SIG-M5 treated with dmso at 0.1 percent for 504 hours (cell line): ENCODE measurements around the gene FAM151B.
A peak's percentile ranks its signal among the peaks of the same experiment; 100 is the strongest.
"Not testable (repeated sequence)": the region's sequence is repeated elsewhere in the genome, so short reads cannot be mapped to it uniquely, and the experiment has no call there.

Source experiments
- DNase-seq: peaks from one replicate; lab custom pipeline; 2025; ENCODE audit not compliant: unreplicated experiment; lab: John Stamatoyannopoulos, UW

FAM151B gene, protein sequence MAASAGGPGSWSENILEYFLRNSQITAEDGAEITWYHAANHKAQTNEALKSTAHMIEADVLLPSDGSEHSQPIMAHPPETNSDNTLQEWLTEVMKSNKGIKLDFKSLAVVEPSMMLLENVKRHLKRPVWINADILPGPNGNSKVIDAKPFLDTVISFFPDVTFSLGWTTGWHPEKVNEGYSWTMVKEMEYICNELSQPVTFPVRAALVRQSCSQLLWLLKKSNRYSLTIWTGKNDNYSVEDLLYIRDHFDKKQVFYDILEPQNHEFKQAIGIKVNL

DNA sequence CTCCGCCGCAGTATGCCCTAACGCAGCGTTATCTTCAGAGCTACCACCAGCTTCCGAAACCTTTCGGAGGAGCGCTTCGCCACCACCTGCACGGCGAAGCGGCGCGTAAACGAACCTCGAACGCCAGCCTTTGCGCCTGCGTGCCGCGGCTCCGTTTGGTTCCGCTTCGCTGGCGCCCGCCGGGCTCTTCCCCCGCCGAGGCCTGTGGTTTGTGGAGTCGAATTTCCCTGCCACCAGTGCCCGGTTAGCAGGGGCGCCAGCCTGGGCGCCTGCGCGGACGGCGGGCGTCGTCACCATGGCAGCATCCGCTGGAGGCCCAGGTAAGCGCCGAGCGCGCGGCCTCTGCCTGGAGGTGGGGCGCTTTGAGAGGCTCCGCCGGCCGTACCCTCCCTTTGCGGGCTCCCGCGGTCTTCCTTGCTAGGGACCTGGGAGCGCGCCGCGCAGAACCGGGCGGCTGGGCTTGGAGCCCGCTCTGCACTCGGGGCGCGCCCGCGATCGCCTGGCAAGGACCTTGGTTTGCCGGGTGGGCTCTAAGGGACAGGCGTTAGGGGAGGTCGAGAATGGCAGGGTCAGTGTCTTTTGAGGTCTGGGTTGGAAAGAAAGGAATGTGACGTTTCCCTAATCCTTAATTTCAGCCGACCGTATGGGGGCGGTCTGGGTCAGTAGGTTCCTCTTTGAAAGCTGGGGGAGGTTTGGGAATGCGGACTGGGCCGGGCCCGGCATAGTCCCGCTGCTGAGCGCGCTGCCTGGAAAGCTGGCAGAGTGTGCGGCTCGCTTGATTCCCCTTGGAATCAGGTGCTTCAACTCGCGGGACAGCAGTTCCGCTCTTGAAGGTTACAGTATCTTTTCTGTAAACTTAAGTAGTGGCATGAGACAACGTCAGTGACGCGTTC, at the start of gene FAM151B:
Gene FAM151B (plus strand): TSS at position 272 of the 893 bp plus-strand sequence. CDS start 24 bp downstream, at position 296.
- peak; percentile 90 for DNase-seq

DNA sequence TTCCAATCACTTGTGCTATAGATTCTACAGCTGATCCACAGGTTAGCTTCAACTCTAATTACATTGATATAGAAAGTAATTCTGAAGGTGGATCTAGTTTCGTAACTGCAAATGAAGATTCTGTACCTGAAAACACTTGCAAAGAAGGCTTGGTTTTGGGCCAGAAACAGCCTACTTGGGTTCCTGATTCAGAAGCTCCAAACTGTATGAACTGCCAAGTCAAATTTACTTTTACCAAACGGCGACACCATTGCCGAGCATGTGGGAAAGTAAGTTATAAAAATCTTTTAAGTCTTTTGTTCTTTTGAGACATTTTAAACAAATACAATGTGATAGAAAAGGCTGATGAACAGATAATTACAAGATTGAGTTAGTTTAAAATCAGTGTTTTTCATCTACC, 49.2 kb upstream of the FAM151B start:
- DNase-seq: no peak

DNA sequence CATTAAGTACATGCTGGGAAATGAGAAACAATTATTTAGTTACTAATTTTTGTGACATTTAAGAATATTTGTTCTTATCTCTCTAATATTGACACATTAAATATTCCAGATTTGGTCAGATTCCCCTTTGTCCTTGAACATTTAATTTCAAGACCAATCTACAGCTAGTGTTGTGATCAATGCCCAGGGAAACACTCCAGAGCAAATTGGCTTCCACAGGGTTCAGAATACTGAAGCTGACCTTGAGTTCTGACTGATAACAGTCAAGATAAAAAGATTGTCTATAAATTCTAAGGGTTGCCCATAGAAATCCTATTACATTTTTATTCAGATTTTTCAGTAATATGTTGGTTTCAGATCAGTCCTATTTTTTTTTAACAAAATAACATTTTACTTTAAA, 48.7 kb upstream of the FAM151B start:
- no peak for DNase-seq

GRCh38 chr5:80442742-80443141, 45.2 kb upstream of the FAM151B start:
- no peak for DNase-seq

- DNase-seq: no peak
Observed at GRCh38 chr5:80453366-80453765, 34.5 kb upstream of the FAM151B start.

- DNase-seq: no peak
Observed at GRCh38 chr5:80463269-80463668, 24.6 kb upstream of the FAM151B start.

- peak; percentile 76 for DNase-seq
Observed at GRCh38 chr5:80466669-80467485, 21.0 kb upstream of the FAM151B start.

DNA sequence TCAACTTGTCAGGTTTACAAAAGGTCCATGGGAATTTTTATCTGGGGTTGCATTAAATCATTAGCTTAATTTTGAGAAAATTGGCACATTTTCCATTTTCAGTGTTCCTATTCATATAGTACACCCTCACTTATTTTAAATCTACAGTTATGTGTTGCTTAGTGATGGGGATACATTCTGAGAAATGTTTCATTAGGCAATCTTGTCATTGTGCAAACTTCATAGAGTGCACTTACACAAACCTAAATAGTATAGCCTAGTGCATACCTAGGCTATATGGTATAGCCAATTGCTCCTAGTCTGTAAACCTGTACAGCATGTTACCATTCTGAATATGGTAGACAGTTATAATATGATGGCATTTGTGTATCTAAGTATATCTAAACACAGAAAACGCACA, 19.8 kb upstream of the FAM151B start:
- no peak for DNase-seq

GRCh38 chr5:80470631-80471030, 17.3 kb upstream of the FAM151B start:
- not testable (repeated sequence) for DNase-seq

- DNase-seq: no peak
Observed at GRCh38 chr5:80474929-80475328, 13.0 kb upstream of the FAM151B start.

DNA sequence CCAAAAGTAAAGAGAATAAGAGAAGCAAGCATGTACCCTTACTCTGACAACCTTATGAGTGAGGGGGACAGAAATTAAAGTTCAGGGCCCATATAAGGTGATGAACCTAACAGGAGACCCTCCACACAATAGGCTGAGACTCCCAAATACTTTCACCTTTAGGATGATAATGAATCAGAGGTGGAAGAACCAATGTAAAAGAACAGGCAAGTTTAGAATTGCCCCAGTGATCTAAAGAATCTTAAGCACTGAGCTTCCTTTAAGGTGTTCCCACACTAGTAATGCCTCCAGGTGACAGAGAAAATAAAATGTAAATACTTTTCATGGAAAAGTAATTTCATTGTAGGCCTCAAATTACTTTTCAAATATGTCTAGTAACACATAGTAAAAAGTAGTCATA, 8.2 kb upstream of the FAM151B start:
- DNase-seq: no peak

- no peak for DNase-seq
Observed at GRCh38 chr5:80480354-80480753, 7.5 kb upstream of the FAM151B start.

- peak; percentile 62 for DNase-seq
Observed at GRCh38 chr5:80481019-80481893, 6.6 kb upstream of the FAM151B start.

GRCh38 chr5:80482578-80482977, 5.3 kb upstream of the FAM151B start:
- no peak for DNase-seq

DNA sequence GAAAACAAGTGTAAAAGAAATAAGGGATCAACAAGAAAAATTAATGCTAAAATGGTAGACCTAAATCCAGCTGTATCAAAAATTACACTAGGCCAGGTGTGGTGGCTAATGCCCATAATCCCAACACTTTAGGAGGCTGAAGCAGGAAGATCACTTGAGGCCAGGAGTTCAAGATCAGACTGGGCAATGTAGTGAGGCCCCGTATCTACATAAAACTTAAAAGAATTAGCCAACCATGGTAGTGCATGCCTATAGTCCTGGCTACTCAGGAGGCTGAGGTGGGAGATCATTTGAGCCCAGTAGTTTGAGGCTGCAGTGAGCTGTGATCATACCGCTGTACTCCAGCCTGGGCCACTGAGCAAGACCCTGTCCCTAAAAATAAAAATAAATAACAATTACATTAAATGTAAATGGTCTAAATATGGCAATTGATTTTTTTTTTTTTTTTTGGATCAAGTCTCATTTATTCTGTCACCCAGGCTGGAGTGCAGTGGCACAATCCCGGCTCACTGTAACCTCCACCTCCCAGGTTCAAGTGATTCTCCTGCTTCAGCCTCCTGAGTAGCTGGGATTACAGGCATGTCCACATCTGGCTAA, 4.2 kb upstream of the FAM151B start:
- no peak for DNase-seq

- DNase-seq: no peak
Observed at GRCh38 chr5:80487444-80487828, 464 bp upstream of the FAM151B start.

GRCh38 chr5:80491296-80491695, 3.4 kb downstream of the FAM151B start:
- no peak for DNase-seq

GRCh38 chr5:80492741-80493140, 4.8 kb downstream of the FAM151B start:
- no peak for DNase-seq

- DNase-seq: peak; percentile 22
Observed at GRCh38 chr5:80493443-80493842, 5.5 kb downstream of the FAM151B start.

- no peak for DNase-seq
Observed at GRCh38 chr5:80495891-80496290, 8.0 kb downstream of the FAM151B start.
